HG03060 (cell line): ENCODE results near the gene ACTRT2.

Experiments
- ATAC-seq: cut with Tn5 transposase; IDR thresholded peaks from one replicate; pipeline ENCODE4 v1.9.1; 2021; ENCODE audit warnings: low read depth, moderate number of reproducible peaks; ENCODE audit not compliant: unreplicated experiment

The ACTRT2 gene

DNA sequence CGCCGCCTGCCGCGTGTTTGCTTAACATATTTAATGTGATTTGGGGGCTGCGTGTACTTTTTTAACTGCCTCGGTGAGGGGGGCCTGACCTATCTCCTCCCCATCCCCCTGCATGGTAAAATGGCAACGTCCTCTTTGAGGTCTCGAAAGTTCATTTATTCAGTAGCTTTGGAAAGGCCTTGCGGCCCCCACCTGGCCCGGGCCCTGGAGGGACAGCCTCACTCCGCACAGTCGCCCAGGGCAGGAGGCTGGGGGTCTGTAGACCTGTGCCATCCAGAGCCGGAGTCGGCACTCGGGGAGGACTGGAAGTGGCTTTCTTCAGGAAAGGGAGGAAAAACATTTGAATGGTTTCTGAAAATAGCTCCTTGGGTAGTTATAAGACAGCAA, 38.0 kb upstream of the ACTRT2 start:
- ATAC-seq, result no peak

DNA sequence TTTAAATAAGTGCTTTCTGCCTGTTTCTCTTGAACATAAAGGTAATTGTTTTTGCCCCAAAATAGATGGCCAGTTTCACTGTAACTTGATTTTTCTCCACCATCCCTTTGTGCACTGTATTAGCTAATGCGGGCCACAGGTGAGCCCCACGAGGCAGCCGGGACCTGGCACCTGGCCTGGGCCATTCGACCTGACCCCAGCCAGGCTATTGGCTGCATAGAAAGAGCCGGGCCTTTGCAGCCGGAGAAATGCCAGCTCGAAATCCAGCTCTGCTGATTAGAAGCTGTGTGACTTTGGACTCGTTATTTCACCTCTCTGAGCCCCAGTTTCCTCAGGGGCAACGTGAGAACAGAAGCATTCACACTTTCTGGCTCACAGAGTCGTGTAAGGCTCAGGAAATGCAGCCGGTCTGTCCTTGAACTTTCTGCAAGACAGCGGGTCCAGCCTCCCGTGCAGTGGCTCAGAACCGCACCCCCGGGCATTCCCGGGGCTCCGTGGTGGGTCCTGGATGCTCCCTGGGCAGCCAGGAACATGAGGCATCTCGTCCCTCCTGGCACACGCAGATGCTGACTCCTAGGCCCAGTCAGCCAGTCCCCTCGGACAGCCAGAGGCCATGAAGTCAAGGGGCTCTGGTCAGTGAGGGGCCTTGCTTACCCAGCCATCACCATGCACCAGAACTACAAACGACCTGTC, 37.4 kb upstream of the ACTRT2 start:
- ATAC-seq, result no peak

DNA sequence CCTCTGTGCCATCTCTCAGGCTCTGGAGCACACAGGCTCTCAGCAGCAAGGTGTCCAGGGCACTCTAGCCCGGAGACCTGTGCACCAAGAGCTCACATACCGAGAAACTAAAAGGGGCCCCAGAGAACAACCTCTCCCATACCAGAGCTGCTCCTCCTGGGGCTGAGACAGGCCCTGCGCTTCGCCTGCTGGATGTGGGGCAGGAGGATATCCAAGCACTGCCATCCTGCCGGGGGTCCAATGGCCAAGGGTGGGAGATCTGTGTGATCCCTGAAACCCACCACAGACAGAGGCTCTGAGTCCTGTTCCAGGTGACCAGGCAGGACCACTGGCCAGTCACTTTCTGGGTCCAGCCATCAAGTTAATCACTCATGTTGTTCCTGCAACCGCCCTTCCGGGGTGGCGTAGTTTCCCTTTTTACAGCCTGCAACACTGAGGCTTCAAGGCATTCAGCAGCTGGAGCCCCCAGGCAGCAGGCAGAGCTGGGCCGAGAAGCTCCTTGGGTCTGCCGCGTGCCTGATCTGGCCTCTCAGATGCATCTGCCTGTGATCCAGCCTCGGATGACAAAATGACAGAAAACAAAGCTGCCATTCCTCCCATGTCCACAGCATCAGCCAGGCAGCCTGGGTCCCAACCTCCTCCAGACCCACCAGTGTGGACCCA, 36.7 kb upstream of the ACTRT2 start:
- no peak for ATAC-seq

DNA sequence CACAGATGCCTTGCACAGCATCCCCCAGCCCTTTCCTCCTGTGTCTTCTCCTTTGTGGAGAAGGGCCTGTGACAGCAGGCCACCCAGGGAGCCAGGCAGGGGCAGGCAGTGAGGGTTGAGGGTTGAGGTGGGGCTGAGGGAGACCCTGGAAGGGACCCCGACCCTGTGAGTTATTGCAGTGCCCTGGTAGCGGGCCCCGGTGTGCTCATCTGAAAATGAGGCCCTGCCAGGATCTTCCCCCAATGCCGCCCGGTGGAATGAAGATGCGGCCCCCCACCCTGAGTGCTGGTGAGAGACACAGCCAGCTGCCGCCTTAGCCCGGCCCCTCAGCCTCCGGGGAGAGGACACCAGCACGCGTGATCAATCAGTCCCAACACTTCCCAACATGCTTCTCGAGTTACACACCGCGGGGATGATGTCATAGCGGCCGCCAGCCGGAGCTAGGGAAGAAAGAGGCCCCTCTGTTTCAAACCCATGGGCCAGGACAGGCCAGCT, 36.2 kb upstream of the ACTRT2 start:
- ATAC-seq, result no peak

DNA sequence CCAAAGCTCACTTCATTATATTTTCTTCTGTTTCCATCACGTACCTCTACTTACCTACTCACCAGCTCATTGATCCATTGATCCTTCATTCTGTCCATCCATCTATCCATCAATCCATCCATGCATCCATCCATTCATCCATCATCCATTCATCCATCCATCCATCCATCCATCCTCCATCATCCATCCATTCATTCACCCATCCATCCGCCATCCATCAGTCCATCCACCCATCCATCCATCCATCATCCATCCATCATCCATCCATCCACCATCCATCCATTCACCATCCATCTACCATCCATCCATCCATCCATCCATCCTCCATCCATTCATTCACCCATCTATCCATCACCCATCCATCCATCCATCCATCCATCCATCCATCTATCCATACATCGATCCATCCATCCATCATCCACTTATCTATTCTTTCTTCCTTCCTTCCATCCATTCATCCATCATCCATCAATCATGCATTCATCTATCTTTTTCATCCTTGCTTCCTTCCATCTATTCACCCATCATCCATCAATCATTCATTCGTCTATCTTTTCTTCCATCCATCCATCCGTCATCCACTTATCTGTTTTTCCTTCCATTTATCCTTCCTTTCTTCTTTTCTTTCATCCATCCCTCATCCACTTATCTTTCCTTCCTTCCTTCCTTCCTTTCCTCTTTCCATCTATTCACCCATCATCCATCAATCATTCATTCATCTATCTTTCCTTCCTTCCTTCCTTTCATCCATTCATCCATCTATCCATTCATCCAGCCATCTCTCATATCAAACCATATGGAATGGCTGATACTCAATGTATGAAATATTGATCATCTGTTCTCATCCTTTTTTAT, 35.3 kb upstream of the ACTRT2 start:
- no peak for ATAC-seq

DNA sequence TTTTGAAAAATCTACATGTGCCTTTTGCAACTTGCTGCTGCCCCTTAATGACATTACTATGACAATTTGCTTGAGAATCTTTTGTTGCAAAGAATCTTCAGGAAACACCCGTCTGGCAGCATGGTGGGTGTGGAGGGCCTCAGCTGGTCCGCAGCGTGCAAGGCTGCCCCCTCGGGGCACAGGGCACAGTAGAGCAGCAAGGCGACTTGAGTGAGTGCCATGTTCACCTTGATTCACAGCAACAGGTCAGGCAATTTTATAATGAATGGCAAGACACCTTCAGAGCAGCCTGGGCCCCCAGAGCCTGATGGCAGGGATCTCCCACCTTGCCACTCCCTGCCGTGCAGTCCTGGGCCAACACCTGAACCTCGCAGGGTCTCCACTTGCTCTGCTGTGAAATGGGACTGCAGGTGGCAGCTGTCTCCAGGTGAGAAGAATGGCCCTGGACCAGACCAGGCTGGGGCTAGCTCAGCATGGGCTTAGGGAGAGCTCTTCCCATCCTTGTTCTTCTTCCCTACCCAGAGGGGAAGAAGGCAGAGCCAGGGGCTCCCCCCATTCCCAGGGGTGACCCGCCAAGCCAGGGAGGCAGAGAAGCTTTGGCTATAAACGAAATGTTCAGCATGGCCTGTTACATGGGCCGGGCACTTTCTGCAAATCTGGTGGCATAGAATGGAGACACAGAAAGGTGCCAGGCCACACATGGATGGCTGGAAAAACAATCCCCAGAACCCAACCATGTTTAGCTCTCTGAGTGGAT, 34.5 kb upstream of the ACTRT2 start:
- no peak for ATAC-seq

DNA sequence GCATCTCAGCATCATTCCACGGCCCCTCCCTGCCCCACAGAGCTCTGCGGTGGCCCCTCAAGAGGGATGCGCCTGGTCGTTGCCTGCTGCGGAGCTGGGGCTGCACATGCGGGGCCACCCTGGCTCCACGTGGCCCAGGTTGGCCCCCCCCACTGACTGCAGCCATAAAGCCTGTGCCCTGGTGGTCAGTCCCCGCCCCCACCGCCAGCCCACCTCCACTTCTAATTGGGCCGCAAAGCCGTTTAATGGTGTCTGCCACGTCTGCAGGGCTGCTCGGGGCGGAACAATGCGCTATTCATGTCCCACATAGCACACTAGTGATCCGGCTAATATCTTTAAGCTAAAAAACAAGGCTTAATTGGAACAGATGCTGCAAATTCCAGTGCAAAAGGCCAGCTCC, 33.5 kb upstream of the ACTRT2 start:
- no peak for ATAC-seq

DNA sequence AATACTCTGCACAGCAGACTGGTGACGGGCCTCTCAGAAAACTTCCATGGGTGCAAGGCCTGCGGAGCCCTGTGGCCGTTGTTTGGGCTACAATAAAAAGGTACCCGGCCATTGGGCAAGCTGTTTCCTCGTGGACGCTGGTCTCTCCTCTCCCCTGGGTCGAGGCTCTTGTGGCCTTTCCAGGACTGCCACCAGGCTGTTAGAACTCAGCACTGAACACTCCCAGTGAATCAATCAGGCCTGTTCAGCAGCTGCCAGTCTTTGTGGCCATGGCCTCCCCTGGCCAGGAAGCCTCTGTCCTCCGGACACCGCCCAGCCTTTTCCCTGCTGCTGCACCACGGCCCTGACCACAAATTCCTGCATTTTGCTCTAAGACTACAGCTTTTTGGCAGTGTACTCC, 33.0 kb upstream of the ACTRT2 start:
- ATAC-seq, result no peak

DNA sequence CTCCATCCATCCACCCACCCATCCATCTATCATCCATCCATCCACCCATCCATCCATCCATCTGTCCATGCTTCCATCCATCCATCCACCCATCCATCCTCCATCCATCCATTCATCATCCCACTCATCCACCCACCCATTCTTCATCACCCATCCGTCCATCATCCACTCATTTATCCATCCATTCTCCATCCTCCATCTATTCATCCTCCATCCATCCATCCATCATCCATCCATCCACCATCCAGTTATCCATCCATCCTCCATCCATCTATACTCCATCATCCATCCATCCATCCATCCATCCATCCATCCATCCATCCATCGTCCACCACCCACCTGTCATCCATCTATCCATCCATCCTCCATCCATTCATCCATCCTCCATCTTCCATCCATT, 32.1 kb upstream of the ACTRT2 start:
- ATAC-seq, result no peak

DNA sequence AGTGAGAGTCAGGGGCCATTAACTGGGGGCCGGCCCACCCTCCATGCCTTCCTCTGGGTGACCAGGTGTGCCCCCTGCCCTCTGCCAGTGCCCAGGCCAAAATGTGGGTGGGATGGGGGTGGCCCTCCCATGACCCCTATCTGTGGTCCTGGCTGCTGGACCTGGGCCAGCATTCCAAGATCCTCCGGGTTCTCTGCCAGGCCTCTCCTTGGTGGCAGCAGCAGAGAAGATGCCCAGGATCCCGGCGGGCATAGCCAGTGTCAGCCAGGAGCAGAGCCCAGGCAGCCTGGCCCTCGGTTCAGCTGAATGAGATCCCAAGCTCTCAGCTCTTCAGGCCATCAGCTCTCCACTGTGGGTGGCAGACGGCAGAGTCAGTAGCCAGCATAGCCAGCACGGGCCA, 31.3 kb upstream of the ACTRT2 start:
- ATAC-seq, result no peak

DNA sequence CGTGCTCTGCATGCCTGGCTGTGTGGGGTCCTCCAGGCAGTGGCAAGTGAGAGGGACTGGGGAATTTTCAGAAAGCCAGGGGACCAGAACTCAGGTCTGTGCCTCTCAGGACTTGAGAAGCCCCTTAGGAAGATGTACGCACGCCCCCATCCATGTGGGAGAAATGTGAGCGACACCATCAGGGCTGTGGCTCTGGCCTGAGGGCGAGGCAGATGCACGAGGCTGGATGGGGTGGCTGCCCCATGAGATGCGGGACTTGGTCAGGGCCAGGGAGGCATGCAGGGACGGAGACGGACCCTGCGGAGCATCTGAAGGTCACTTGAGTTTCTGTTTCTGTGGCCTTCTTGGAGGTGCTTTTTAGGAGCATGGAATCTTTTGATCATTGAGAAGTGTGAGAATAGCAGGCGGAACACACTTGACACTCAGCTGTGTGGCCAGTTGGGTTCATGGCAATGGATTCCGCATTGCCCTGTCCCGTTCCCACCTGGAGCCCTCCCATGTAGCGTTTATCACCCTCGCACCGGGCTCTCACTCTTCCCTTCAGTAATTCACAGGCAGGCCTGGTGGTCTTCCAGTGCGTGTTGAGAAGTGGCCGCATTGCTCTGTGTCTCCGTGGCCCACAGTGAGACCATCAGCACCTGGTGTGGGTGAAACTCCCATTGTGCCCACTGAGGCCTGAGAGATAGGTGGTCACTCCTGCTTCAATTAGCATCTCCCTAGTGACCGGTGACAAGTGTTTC, 30.7 kb upstream of the ACTRT2 start:
- no peak for ATAC-seq

DNA sequence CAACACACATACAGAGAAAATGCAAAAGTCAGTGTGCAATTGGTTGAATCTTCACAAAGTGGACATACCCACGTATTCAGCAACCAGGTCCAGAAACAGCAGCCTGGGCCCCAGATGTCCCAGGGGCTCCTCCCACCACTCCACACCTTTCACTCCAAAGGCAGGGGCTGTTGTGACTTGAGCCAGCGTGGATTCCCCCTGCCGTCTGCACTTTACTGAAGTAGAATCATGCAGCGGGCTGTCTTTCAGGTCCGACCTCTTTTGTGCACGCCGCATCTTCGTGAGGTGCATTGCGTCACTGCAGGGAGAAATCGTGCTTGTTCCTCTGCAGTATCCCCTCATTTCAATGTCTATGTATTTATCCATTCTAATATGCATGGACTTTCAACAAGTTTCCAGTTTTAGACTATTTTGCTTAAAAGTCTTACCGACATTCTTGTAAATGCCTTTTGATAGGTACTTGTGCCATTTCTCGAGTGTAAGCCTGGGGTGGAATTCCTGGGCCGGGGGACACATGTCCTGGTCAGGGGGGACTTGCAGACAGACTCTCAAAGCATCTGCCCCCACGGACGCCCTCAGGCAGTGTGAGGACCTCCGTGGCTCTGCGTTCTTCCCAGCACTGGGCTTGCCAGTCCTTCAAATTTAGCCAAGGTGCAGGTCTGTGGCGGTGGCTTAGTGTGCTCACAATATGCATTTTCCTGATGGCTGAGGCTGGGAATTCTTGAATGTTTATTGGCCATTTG, 29.3 kb upstream of the ACTRT2 start:
- no peak for ATAC-seq

DNA sequence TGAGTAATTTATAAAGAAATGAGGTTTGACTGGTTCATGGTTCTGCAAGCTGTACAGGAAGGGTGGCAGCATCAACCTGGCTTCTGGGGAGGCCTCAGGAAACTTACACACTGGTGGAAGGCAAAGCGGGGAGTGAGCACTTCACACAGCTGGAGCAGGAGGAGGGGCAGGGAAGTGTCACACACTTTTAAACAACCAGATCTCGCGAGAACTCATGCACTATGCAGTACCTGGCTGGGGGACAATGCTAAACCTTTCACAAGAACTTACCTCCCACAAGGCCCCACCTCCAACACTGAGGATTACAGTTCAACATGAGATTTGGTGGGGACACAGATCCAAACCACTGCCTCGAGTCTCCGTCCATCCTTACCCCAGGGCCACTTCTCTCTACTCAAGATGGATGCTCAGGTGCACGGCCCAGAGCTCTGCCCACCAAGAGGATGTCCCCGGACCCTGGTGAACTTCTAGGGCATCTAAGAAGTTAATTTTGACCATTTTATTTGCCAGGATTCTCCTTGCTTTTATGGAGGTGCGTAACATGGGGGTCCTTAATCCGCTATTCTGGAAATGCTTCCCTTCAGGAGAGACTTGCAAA, 22.7 kb upstream of the ACTRT2 start:
- ATAC-seq, result no peak

DNA sequence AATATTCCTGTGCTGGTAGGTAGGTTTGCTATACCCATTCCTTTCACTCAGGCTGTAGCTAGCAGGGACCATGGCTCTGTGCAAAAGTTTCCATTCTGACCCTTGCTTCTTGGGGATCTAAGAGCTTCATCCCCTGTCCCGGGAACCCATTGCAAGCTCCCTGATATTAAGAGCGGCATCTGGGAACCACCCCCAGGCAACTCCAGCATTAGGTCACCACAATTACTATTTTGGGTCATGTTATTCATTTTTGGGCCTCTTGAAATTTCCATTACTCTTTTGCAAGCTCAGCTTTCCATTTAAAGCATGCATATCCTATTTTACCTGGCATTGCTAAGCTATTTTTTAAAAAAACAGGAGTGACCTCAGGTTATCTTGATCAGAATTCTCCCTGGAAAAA, 22.1 kb upstream of the ACTRT2 start:
- ATAC-seq, result no peak

DNA sequence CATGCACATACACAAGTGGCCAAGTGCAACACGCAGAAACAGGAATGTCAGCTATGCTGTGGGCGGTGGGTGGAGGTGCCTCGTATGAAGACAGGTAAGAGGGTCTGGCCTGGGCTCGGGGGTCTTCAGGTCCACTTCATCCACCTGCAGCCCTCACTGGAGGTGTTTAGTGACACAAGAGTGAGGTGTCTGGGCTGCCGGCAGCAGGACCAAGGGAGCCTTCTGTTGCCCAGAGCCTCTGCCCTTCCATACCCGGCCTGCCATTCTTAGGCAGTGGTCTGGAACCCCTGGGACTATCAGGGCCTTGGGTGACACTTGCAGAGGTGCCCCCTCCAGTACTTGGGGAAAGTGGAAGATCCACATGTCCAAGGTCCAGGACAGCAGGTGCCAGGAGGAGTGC, 21.7 kb upstream of the ACTRT2 start:
- ATAC-seq, result no peak

DNA sequence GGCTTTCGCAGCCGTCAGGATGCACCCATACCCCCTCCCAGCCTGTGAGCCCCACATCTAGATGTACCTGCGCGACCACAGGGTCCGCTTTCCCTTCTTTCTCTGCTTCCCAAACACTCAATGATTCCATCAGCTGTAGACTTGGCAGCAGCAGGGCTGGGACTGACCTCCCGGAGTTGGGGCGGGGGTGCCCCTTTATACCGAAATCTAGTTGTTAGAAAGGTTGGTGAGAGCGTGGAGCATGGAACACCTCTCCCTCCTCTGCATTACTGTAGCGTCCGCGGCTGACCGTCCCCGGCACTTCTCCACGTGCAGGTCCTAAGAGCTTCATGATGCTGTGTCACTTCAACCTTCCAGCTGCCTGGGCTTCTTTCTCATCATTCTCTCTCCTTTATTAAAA, 21.1 kb upstream of the ACTRT2 start:
- no peak for ATAC-seq

DNA sequence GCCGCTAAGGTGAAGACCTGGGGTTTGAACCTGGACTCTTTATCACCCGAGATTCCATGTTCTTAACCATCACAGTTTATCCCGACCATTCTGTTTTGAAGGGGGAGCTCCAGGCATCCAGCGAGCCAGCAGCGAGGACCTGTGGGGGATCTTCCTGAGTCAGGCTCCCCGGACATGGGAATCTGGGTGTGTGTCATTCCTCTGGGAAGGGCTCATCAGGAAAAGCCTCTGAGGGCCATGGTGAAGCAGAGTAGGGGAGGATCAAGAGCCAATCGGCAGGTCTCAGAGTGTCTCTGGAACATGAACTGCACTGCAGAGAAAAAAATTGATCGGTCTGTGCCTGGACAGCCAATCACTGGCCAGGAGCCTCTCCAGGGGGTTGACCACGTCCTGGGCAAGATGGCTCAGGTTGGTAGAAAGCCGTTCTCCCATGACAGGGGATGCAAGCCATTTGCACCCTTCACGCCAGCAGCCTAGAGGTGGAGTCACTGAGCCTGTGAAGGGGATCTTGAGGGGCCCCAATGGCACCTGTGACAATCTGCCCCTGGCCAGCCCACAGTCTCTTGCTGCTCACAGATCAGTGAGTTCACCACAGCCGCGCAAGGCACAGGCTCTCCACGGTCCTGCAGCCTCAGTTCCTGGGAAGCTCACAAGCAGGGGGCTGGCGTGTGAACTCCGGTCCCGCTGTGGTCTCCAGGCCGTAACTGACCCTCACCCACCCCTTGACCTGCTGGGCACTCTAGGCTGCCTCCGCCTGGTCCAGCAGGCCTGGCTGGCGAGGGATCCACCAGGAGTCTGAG, 20.4 kb upstream of the ACTRT2 start:
- ATAC-seq, result no peak
